SK-N-SH (cell line): Measurements from ENCODE around the gene CBX6. TPM values are rescaled to one million over a fixed set of nuclear protein-coding genes. Genes with fewer than 3 reads are reported as not detected.

Experiments
- CTCF ChIA-PET: fragments of 300-600, 350-600 bp; formaldehyde crosslinking; extraction: SDS; loops from one replicate; lab custom pipeline; 2021; lab: Yijun Ruan, JAX
- POLR2A ChIA-PET: fragments of 350-600 bp; sonication (Branson Sonifier 250); formaldehyde crosslinking; extraction: SDS; loops from one replicate; lab custom pipeline; 2020; ENCODE audit warnings: antibody characterized with exemption, inconsistent platforms; lab: Yijun Ruan, JAX
- DNase-seq: peaks from one replicate; pipeline ENCODE4 v3.0.0; 2012
- H2AFZ ChIP-seq: fragments of 200-600 bp; sonication (generic); 2 replicates; pipeline ENCODE4 v1.8.1; 2016; ENCODE audit warnings: antibody characterized with exemption, mild to moderate bottlenecking, low read depth
- H3F3A ChIP-seq: fragments of 200-600 bp; sonication (generic); replicated peaks from 2 replicates; pipeline ENCODE3; 2016; ENCODE audit warnings: antibody characterized with exemption, mild to moderate bottlenecking; ENCODE audit not compliant: insufficient read depth
- H3K27ac ChIP-seq, 2 experiments: fragments of 200-500 bp in 1 of 2; fragments of 200-600 bp in 1 of 2; sonication (Bioruptor generic) in 1 of 2; sonication (generic), shearing (Covaris generic) in 1 of 2; 2 replicates each; pipeline versions ENCODE4 v1.5.1 to v1.6.1; 2014 to 2016; ENCODE audit warnings: low read depth in 2 of 2, inconsistent platforms in 1 of 2, low read length in 1 of 2, mild to moderate bottlenecking in 1 of 2, mixed read lengths in 1 of 2
- H3K27me3 ChIP-seq: fragments of 200-600 bp; sonication (generic), shearing (Covaris generic); 2 replicates; pipeline ENCODE4 v1.6.1; 2016; ENCODE audit warnings: mixed run types; ENCODE audit not compliant: insufficient read depth
- H3K36me3 ChIP-seq, 2 experiments: fragments of 200-500 bp in 1 of 2; fragments of 200-600 bp in 1 of 2; sonication (Bioruptor generic) in 1 of 2; sonication (generic) in 1 of 2; replicated peaks in 1 of 2; 2 replicates each; pipeline versions ENCODE3 to v1.5.1; 2014 to 2016; ENCODE audit warnings: low read length in 1 of 2, mild to moderate bottlenecking in 1 of 2; ENCODE audit not compliant: insufficient read depth in 2 of 2, control insufficient read depth in 1 of 2
- H3K4me1 ChIP-seq, 2 experiments: fragments of 200-500 bp in 1 of 2; fragments of 200-600 bp in 1 of 2; sonication (Bioruptor generic) in 1 of 2; sonication (generic), shearing (Covaris generic) in 1 of 2; 2 replicates each; pipeline versions ENCODE4 v1.5.1 to v1.6.1; 2014 to 2016; ENCODE audit warnings: low read depth in 1 of 2, low read length in 1 of 2, mixed run types in 1 of 2; ENCODE audit not compliant: insufficient read depth in 2 of 2, control insufficient read depth in 1 of 2
- H3K4me2 ChIP-seq: fragments of 200-600 bp; sonication (generic), shearing (Covaris generic); 2 replicates; pipeline ENCODE4 v1.6.1; 2017; ENCODE audit warnings: mixed run types
- H3K4me3 ChIP-seq, 2 experiments: fragments of 200-500 bp in 1 of 2; fragments of 200-600 bp in 1 of 2; sonication (Bioruptor generic) in 1 of 2; sonication (generic), shearing (Covaris generic) in 1 of 2; 2 replicates each; pipeline versions ENCODE4 v1.5.1 to v1.8.1; 2014 to 2016; ENCODE audit warnings: low read depth in 2 of 2, inconsistent platforms in 1 of 2, low read length in 1 of 2, mild to moderate bottlenecking in 1 of 2, mixed read lengths in 1 of 2, moderate library complexity in 1 of 2
- H3K79me2 ChIP-seq: fragments of 200-600 bp; sonication (generic); 2 replicates; pipeline ENCODE4 v1.8.1; 2017; ENCODE audit warnings: mild to moderate bottlenecking; ENCODE audit not compliant: insufficient read depth
- H3K9ac ChIP-seq: fragments of 200-600 bp; sonication (generic); 2 replicates; pipeline ENCODE4 v1.6.1; 2017; ENCODE audit warnings: mixed run types
- H3K9me2 ChIP-seq: fragments of 200-600 bp; sonication (generic); 2 replicates; pipeline ENCODE4 v1.6.1; 2017; ENCODE audit warnings: mixed run types
- H3K9me3 ChIP-seq: fragments of 200-600 bp; sonication (generic); 2 replicates; pipeline ENCODE4 v1.6.1; 2017; ENCODE audit warnings: mixed run types, mild to moderate bottlenecking, moderate library complexity
- H4K20me1 ChIP-seq: fragments of 200-600 bp; sonication (generic); 2 replicates; pipeline ENCODE4 v1.6.1; 2017; ENCODE audit warnings: mild to moderate bottlenecking, mixed run types; ENCODE audit not compliant: insufficient read depth
- CHD2 ChIP-seq: fragments of 150-350 bp; IDR thresholded peaks from 2 replicates; pipeline ENCODE4 v1.6.1; 2018; ENCODE audit warnings: low read length; ENCODE audit not compliant: partially characterized antibody
- ELF1 ChIP-seq: IDR thresholded peaks from 2 replicates; pipeline ENCODE4 v1.4.0; 2012
- EP300 ChIP-seq, 2 experiments: IDR thresholded peaks; 2 replicates each; pipeline versions ENCODE4 v1.4.0 to v1.6.1; 2012; ENCODE audit warnings: borderline replicate concordance in 1 of 2, low read depth in 1 of 2, low read length in 1 of 2
- FOXJ3 ChIP-seq: sonication (generic); formaldehyde crosslinking; IDR thresholded peaks from 2 replicates; pipeline ENCODE4 v1.5.1; 2020; ENCODE audit warnings: mild to moderate bottlenecking, missing genetic modification reagents
- GABPA ChIP-seq: IDR thresholded peaks from 2 replicates; pipeline ENCODE4 v1.4.0; 2012; ENCODE audit warnings: low read depth, mild to moderate bottlenecking
- JUND ChIP-seq: IDR thresholded peaks from 2 replicates; pipeline ENCODE4 v1.4.0; 2012
- MEF2A ChIP-seq: IDR thresholded peaks from 2 replicates; pipeline ENCODE4 v1.4.0; 2012; ENCODE audit warnings: low read depth, borderline replicate concordance
- NFIC ChIP-seq: IDR thresholded peaks from 2 replicates; pipeline ENCODE4 v1.4.0; 2012; ENCODE audit warnings: borderline replicate concordance
- NRF1 ChIP-seq: IDR thresholded peaks from 2 replicates; pipeline ENCODE4 v1.6.1; 2012; ENCODE audit warnings: low read depth, mild to moderate bottlenecking, low read length
- PBX3 ChIP-seq: IDR thresholded peaks from 2 replicates; pipeline ENCODE4; 2012
- RAD21 ChIP-seq: IDR thresholded peaks from 2 replicates; pipeline ENCODE4 v1.6.1; 2012; ENCODE audit warnings: mild to moderate bottlenecking, low read length
- RCOR1 ChIP-seq: fragments of 150-350 bp; IDR thresholded peaks from 2 replicates; pipeline ENCODE4 v1.6.1; 2017; ENCODE audit warnings: antibody characterized with exemption, low read length
- RFX5 ChIP-seq: IDR thresholded peaks from 2 replicates; pipeline ENCODE4 v1.6.1; 2012; ENCODE audit warnings: mild to moderate bottlenecking, improper control_type of control experiment, low read length
- SMC3 ChIP-seq: IDR thresholded peaks from 2 replicates; pipeline ENCODE4 v1.6.1; 2012; ENCODE audit warnings: low read depth, low read length, improper control_type of control experiment
- TAF1 ChIP-seq: IDR thresholded peaks from 2 replicates; pipeline ENCODE4 v1.6.1; 2012; ENCODE audit warnings: low read depth, mild to moderate bottlenecking, low read length, moderate library complexity, borderline replicate concordance
- TEAD4 ChIP-seq: IDR thresholded peaks from 2 replicates; pipeline ENCODE4 v1.4.0; 2012; ENCODE audit warnings: mild to moderate bottlenecking, borderline replicate concordance; ENCODE audit not compliant: insufficient read depth
- WGBS: methylation state at CpG from one replicate; pipeline ENCODE4 v1.1.6; 2017; ENCODE audit warnings: low lambda C conversion rate; 5-methylcytosine and 5-hydroxymethylcytosine counted together
- polyA plus RNA-seq, 3 experiments: library from polyadenylated mRNA; depleted of rRNA; stranded (reverse); fragments of >200 nt; gene quantifications; 2 replicates each; pipeline ENCODE4 v1.2.3, GENCODE V29; 2012
- TF ChIP-seq, protein P1 (sequence below): IDR thresholded peaks from 2 replicates; pipeline ENCODE4 v1.4.0; 2012; ENCODE audit warnings: low read depth, borderline replicate concordance

Gene CBX6
- polyA plus RNA-seq, 1 of the 3 experiments (the other 2 are of a cell fraction) = 5.4 TPM

DNA sequence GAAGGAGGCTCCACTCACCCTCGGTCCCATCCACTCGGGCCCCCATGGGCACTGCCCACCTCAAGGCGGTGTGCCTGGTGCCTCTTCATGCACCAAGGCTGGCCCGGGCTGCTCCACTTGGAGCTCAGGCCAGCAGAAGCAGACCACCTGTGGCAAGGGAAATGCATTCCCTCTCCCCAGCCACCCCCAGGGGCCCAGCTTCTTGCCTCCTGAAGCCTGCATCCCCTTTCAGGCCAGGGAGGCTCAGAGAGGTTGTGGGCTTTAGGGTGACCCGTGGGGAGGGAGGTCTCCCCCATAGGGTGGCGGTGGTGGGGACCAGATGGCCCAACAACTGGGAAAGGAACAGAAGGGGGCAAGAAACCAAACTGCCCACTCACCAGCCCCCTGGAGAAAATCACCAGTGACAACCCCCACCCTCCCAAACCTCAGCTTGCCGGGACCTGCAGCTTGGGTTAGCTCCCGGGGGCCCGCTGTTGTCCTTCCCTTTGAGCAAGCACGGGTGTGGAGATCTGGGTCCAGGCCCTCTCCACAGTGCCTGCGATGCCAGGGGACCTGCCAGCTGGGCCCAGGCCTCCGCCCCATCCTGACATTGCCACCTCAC lies 8.4 kb downstream of the CBX6 start:
- H3K36me3 ChIP-seq = peaks cover 0 to 5% of the 10 kb centered on the region in 2 experiments
- H3F3A ChIP-seq = no peaks in the 10 kb centered on the region
- CTCF ChIA-PET = interaction anchor here (4.0 kb wide), 1 partner anchor 95 kb away, joined by 25 read pairs; no protein-coding TSS in a partner anchor
- H3K79me2 ChIP-seq = no peaks in the 10 kb centered on the region
- POLR2A ChIA-PET = no interaction called here
- H3K27me3 ChIP-seq = no peaks in the 10 kb centered on the region
- TF ChIP-seq JUND = no peak
- TF ChIP-seq MEF2A = no peak
- no peak for TF ChIP-seq ELF1
- TF ChIP-seq RAD21 = no peak
- no peak for TF ChIP-seq RCOR1
- 92% methylated on average over 2 of the region's 12 CpGs for WGBS
- no peaks in the 10 kb centered on the region for H4K20me1 ChIP-seq
- no peak overlapping the region for H3K4me3 ChIP-seq
- no peak overlapping the region for H3K4me2 ChIP-seq
- DNase-seq = no peak
- no peaks in the 10 kb centered on the region for H3K9me2 ChIP-seq
- H3K4me1 ChIP-seq = peaks cover 0 to 5% of the 10 kb centered on the region in 2 experiments; a peak in 1 of 4 replicates
- no peak overlapping the region for H2AFZ ChIP-seq
- no peak overlapping the region for H3K27ac ChIP-seq
- H3K9ac ChIP-seq = no peak overlapping the region
- no peaks in the 10 kb centered on the region for H3K9me3 ChIP-seq

DNA sequence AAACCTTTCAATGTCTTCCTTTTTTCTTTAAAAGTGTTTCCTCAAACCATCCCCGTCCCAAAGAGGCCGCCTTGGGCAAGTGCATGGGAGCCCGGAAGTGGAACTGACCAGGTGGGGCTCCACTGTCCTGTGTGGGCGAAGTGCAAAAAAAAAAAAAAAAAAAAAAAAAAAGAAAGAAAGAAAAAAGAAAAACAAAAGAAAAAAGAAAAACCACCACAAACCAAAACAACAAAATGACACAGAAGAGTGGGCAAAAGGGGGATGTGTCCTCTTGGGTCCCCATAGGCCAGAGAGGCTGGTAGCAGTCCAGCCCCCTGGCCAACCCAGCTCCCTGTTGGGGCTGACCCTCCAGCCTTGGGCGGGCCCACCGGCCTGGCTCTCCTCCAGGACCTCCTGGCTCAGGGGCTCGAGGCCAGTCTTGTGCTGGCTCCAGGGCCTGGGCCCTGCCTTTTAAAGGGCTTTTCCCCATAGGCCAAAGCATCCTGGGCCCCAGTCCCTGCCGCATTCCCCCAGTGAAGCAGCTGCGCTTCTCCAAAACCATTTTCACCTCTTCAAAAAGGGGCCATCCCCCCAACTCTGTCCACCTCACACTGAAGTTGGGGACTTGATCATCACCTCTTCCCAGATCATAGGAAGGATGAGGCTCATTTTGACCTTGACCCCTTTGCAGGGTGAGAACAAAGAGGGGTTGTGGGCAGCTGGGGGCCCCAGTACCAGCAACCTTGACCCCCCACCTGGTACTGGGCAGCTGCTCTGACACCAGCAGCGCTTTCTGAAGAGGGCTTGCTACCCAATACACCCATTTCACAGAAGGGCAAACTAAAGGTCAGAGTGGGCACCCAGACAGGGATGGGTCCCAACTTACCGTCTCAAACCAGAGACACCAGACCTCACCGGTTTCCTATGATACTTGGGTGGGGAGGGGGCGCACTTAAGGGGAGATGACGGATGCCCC lies 9.4 kb downstream of the CBX6 start:
- Histone ChIP-seq H3K4me3 (no peak overlapping the region), H3F3A (no peaks in the 10 kb centered on the region), H2AFZ (no peak overlapping the region), H3K9me3 (no peaks in the 10 kb centered on the region), H3K4me2 (no peak overlapping the region), H3K9me2 (no peaks in the 10 kb centered on the region), H3K9ac (no peak overlapping the region), H3K4me1 (peaks cover 0 to 5% of the 10 kb centered on the region in 2 experiments; a peak in 1 of 4 replicates), H3K79me2 (no peaks in the 10 kb centered on the region), H4K20me1 (no peaks in the 10 kb centered on the region), H3K27me3 (no peaks in the 10 kb centered on the region)
- ChIA-PET POLR2A (interaction anchor here (0.7 kb wide), 1 partner anchor 19 kb away, joined by 3 read pairs; the partner anchor contains the start of gene NPTXR), CTCF (interaction anchor here (1.6 to 4.0 kb wide), 3 partner anchors 7 to 94 kb away, joined by 4 to 28 read pairs (median 25); no protein-coding TSS in a partner anchor)
- peak; percentile 60 for DNase-seq
- TF ChIP-seq NFIC (no peak), EP300 (IDR thresholded peaks at IDR 0.05; ENCODE audit: borderline replicate concordance in 1 of 2, low read depth in 1 of 2, low read length in 1 of 2) (no peak), TEAD4 (no peak), CHD2 (no peak), MEF2A (no peak), PBX3 (no peak), FOXJ3 (CRISPR knock-in tag) (no peak), NRF1 (no peak), GABPA (no peak), RFX5 (no peak), SMC3 (no peak), TAF1 (no peak)
- TF ChIP-seq, protein P1, sequence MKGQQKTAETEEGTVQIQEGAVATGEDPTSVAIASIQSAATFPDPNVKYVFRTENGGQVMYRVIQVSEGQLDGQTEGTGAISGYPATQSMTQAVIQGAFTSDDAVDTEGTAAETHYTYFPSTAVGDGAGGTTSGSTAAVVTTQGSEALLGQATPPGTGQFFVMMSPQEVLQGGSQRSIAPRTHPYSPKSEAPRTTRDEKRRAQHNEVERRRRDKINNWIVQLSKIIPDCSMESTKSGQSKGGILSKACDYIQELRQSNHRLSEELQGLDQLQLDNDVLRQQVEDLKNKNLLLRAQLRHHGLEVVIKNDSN = no peak
- TF ChIP-seq, all 33 proteins: peak for 0
- Histone ChIP-seq H3K27ac (no peak overlapping the region), H3K36me3 (peaks cover 0 to 3% of the 10 kb centered on the region in 2 experiments)
- WGBS = 92% methylated on average over 10 of the region's 14 CpGs
